NOMO-1 (cell line): ENCODE measurements around the gene OR6C2.
"Not testable (repeated sequence)": the region's sequence is repeated elsewhere in the genome, so short reads cannot be mapped to it uniquely, and the experiment has no call there.

Source experiments
- DNase-seq, 2 experiments: peaks; one replicate each; lab custom pipeline; 2025; ENCODE audit not compliant: unreplicated experiment in 2 of 2; lab: John Stamatoyannopoulos, UW

Gene OR6C2

DNA sequence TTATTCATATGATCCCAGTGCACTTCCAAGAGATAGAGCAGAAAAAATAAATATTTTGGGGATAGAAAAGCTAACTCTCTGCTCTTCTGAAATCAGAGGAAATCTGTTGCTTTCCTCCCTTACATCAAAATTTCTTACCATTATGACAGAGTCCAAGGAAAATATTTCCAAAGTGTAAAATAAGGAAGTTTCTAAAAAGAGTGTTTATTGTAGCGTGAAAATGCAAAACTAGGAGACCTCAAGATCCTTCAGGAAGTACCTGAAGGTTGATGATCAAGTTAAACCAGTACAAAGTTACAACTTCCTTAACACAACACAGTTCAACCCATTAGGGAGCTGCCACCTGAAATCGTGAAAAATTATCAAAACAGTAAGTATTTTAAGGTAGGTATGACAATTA lies at the start of gene OR6C2:
Gene OR6C2 (plus strand): TSS at position 301 of the 400 bp plus-strand sequence. CDS start 8,138 bp downstream, outside the sequence.
- DNase-seq, result no peak

DNA sequence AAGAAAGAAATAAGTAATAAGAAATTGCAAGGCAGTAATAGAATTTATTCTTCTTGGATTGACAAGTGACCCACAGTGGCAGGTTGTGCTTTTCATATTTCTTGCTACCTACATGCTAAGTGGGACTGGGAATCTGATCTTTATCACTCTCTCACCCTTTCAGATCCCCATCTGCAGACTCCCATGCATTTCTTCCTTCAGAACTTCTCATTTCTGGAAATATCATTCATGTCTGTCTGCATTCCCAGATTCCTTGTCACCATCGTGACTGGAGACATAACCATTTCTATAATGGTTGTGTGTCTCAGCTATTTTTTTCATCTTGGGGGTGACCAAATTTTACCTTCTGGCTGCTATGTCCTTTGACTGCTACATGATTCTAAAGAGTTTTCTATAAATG lies 47.5 kb upstream of the OR6C2 start:
- no peak for DNase-seq

DNA sequence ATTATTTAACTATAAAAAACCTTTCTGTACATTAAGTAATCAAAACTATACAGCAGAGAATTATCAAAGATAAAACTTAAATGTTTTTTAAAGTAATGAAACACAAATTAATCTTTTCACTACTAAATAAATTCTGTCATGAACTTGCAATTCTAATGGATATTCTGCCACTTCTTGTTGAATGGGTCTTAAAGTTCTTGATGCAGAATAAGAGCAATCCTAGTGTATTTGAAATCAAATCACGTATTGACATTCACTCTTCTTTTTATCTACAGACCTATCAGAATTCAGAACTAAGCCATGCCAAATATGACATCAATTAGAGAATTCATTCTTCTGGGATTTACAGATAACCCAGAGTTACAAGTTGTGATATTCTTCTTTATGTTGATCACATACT lies 43.6 kb upstream of the OR6C2 start, which contains the start of gene OR6C65:
Gene OR6C65 (plus strand): TSS at position 301 of the 400 bp plus-strand sequence. CDS start 0 bp downstream, at position 301.
- DNase-seq, result no peak

DNA sequence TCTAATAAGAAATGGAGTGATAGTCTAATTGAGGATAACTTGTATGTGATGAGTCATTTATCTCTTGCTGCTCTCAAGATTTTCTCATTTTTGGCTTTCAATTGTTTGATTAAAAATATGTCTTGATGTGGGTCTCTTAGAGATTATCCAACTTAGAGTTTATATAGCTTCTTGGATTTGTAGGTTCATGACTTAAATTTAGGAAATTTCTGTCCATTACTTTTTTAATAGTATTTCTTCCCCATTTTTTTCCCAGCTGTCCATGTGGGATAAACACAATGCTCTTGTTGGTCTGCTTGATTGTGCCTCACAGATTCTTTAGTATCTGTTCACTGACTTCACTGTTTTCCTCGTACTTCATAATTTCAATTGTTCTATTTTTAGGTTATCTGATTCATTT lies 36.0 kb upstream of the OR6C2 start:
- no peak for DNase-seq

DNA sequence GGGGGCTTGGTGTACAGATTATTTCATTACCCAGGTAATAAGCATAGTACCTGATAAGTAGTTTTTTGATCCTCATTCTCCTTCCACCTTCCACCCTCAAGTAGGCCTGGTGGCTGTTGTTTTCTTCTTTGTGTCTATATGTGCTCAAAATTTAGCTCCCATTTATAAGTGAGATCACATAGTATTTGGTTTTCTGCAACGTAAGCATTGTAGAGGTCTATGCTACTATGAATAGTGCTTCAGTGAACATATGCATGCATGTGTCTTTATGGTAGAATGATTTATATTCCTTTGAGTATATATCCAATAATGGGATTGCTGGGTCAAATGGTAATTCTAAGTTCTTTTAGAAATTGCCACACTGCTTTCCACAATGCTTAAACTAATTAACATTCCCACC lies 34.7 kb upstream of the OR6C2 start:
- not testable (repeated sequence) for DNase-seq

DNA sequence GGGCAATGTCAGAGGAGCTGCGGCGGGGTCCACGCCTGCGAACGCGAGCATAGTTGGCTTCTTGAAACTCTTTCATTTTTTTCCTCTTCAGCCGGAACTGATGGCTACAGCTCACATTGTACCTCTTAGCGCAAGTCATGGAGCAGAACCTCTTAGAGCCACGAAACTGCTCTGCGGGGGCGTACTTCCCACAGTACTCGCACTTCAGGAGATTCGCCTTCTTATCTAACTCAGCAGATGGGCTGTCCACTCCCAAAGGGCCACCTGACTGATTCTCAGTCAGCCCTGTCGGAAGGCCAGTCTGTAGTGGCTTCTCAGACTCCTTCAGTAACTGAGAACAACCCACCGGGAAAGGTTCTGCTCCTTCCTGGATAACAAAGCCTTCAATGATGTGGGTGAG lies 31.7 kb upstream of the OR6C2 start:
- not testable (repeated sequence) for DNase-seq

DNA sequence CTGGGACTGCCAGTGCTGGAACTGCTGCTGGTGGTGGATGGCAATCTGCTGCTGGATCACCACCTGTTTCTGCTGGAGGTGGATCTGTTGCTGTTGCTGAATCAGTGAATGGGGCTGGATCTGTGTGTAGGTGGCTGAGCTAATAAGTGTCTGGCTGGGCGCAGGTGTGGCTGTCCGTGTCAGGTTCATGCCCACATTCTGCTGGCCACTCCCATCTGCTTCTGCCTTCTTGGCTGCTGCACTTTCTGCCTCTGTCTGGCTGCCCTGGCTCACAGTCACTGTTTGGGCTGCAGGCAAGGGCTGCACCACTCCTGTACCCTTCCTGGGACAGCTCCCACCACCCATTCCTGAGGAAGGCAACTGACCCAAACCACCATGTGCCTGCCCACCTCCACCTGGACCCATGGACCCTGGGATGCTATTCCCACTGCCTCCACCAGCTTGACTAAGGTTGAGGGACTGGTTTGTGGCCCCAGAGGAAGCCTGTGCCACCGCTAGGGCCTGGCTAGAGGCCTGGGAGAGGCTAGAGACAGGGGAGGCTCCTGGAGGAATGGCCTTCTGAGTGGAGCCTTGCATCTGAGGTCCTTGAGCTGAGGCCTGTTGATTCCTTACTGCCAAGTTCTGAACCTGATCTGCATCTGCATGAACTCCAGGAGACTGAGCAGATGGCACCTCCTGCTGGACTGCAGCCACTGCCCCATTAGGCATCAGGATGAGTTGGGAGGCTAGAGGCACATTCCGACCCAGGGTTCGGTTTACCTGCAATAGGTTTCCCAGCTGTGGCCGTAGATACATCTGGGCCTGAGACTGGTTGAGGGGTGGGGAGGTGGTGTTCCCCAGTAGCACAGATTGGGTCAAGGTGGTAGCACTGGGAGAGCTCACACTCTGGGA lies 30.1 kb upstream of the OR6C2 start:
- not testable (repeated sequence) for DNase-seq

DNA sequence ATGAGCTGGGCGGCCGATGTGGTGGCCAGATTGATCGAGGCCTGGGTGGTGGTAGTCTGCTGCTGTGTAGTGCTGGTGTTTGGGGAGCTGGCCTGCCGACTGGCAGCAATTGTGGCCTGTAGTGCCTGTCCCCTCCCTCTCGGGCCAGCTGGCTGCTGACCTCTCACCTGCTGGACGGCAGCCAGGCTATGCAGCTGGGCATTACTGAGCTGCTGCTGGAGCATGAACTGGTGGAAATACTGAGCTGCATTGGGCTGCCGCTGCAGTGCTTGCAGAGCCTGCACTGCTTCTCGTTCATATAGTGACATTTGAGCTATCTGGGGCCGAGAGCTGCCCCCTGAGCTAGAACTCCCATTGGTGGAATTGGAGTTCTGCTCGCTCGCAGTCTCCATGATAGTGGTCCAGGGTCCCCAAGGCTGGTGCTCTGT lies 29.5 kb upstream of the OR6C2 start:
- not testable (repeated sequence) for DNase-seq

DNA sequence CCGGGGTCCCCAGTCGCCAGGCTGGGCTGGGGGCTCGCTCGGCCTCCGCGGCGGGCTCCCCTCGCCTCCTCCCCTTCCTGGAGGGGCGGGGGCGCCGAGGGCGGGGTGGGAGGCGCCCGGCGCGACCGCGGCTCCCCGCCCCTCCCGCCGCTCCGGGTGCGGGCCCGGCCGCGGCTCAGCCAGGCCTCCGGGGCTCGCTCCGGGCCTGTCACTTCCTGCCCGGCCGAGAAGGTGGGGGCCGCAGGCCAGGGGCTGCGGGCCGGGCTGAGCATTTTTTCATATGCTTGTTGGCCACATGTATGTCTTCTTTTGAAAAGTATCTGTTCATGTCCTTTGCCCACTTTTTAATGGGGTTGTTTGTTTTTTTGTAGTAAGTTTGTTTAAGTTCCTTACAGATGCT lies 29.0 kb upstream of the OR6C2 start:
- DNase-seq, result not testable (repeated sequence)

DNA sequence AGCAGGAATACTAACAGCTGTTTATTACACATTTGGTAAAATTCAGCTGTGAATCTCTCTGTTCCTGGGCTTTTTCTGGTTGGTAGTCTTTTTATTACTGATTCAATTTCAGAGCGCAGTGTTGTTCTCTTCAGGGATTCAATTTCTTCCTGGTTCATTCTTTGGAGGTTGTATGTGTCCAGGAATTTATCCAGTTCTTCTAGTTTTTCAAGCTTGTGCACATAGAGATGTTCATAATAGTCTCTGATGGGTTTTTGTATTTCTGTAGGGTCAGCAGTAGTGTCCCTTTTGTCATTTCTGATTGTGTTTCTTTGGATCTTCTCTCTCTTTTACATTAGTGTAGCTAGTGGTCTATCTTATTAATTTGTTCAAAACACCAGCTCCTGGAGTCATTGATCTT lies 26.9 kb upstream of the OR6C2 start:
- no peak for DNase-seq

DNA sequence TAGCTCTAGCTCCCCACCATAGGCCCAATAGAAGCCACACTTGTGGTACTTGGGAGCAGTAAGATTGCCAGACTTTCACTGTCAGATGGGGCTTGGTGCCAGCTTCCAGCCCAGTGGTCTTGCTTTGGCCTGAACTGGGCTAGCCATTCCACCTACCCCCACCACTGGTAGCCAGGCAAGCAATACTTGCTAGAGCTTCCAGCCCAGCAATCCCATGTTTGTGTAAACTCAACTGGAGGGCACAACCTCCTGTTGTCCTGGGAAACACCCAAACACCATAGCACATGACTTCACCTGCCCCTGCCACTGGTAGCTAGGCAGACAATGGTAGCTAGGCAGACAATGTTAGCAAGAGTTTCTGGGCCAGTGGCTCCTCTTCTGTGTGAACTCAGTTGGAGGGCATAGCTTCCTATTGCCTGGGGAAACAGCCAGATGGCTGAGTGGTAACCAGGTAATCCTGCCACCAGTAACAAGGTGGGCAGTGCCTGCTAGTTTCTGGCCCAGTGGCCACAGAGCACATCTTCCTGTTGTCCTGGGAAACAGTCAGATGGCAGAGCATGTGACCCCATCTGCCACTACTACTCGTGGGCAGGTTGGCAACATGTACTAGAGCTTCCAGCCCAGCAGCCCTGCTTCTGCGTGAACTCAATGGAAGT lies 23.4 kb upstream of the OR6C2 start:
- no peak for DNase-seq

DNA sequence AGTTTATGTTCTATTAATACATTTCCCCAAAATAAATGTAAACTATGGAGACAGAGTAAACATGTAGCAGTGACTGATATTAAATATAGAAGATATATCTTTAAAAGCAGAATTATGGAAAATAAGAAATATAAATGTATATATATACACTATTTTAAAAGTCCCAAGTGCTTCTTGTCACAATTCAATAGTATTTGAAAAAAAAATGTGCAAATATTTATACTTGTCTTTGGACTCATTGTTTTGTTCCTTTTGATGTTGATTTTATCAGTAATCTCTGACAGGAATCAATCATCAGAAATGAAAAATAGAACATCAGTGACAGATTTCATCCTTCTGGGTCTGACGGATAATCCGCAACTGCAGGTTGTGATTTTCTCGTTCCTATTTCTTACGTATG lies 17.9 kb upstream of the OR6C2 start, which contains the start of gene OR6C76:
Gene OR6C76 (plus strand): TSS at position 301 of the 400 bp plus-strand sequence. CDS start 0 bp downstream, at position 301.
- DNase-seq, result no peak

DNA sequence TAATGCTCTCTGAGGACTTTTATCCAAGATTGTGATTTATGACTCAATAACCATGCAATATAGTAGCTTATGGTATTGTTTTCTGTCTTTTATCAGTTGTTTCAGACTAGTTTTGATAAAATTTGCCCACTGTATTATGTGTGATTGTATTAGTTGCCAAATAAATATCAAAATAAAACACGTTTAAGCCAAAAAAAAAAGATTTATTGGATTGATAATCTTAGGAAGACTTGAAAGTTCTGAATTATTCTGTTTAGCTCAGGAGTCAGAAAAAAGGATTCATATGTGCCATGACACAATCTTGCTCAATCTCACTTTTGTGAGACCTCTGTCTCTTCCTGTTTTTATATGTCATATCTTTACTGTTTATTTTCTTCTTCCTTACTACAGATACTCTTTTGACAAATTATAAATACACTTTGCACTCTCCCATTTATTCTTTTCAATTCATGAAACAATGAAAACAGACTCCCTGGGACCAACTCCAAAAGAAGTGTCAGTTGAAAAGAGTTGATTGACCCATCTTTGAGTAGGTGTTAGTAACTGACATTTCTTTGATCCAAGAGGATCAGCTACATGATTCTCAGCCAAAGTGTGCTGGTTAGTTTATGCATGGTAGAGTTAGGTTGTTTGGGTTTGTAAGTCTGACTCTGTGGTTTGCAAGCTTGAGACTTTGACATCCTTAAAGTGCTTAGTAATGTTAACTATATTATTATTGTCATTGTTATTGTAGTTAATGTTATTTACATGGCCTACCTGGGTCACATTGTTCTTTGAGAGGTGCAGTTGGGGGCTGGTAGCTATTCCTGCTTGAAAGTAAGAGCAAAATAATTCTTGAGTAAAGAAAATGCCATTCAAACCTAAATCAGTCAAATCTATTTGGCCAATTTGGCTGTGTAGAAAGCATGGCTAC lies 15.3 kb upstream of the OR6C2 start:
- peak in 1 of 2 experiments; percentile 55 for DNase-seq

DNA sequence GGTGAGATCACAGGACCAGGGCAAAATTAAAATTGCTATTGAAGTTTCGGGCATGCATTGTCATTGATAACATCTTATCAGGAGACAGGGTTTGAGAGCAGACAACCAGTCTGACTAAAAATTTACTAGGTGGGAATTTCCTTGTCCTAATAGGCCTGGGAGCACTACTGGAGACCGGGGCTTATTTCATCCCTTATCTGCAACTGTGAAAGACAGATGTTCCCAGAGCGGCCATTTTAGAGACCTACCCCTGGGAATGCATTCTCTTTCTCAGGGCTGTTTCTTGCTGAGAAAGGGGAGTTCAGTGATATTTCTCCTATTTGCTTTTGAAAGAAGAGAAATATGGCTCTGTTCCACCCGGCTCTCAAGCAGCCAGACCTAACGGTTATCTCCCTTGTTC lies 2.6 kb upstream of the OR6C2 start:
- not testable (repeated sequence) for DNase-seq

DNA sequence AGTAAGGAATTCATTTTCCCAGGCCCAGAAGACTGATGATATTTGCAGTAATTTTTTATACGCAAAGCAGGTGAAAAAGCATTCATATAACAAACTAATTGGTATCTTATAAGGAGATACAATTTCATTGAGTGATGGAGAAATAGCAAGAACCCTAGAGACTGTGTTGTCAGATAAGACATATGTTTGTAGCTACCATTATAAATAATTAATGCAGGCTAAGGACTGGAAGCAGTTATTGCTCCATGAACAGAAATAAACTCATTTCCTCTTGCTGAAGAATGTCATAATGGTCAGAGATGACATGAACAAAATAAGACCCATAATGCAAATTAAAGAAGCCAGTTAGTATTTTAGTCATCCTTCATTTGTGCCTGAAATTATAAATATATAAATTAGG lies 1.5 kb downstream of the OR6C2 start:
- DNase-seq, result peak in 1 of 2 experiments; percentile 72

DNA sequence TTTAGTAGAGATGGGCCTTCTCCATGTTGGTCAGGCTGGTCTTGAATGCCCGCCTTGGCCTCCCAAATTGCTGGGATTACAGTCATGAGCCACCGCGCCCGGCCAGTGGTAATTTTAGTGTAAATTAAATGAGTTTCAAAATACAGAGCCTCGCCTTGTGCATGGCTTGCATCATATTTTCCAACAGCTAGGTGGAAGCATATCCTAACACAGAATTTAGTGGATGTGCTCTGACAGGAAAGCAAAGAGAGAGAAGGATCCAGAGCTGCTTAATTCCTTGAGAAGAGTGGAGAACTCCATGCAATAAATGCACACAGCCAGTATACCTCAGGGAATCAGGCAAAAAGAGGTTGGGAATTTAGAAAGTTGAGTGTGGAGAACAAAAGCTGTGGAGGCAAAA lies 2.5 kb downstream of the OR6C2 start:
- peak; percentile 53 to 81 for DNase-seq

DNA sequence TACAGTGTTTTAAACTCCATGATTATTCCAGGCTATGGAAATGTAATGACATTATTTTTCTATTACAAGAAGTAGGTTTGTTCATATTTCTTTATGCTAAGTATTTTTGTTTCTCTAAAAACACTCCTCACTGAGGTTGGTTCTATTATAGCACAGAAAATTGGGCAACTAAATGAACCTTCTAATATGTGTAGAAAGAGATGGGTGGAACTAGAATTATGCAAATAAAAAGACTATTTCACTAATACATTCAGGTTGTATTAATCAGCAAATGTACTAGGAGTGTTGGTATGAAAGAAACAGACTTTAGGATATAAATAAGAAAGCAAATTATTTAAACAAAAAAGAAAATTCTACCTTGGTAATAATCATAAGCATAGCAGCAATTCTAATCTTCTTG lies 4.9 kb downstream of the OR6C2 start:
- DNase-seq, result no peak

DNA sequence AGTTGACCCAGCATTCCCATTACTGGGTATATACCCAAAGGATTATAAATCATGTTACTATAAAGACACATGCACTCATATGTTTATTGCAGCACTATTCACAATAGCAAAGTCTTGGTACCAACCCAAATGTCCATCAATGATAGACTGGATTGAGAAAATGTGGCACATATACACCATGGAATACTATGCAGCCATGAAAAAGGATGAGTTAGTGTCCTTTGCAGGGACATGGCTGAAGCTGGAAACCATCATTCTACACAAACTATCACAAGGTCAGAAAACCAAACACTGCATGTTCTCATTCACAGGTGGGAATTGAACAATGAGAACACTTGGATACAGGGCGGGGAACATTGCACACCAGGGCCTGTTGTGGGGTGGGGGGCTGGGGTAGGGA lies 21.1 kb downstream of the OR6C2 start:
- DNase-seq, result not testable (repeated sequence)

DNA sequence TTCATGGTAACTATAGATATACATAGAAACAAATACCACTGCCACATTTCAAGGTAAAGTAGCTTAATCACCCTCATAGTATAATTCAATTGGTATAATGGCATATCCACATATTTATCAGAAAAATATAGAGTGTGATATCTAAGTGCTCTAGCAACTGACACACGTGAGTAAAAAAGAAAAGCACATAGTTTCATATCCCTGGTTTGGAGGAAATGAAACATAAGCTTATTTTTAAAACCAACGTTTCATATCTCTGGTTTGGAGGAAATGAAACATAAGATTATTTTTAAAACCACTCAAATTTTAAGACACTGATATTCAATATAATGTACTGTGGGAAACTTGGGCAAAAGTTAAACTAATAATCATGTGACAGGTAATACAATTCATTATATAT lies 24.0 kb downstream of the OR6C2 start:
- peak in 1 of 2 experiments; percentile 73 for DNase-seq

DNA sequence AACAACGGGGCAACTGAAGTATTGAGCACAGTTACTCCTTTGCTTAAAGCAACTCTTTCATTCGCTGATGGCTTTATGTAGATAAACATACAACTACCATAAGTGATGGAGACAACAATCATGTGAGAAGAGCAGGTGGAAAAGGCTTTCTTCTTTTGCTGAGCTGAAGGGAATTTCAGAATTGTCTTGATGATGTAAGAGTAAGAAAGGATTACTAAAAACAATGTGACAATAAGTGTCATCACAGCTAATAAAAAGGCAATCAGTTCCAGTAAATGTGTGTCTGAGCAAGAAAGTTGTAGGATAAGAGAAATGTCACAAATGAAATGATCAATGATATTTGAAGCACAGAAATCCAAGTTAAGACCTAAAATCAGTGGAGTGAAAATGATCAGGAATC lies 25.4 kb downstream of the OR6C2 start:
- DNase-seq, result no peak
